Endothelial cell of umbilical vein (primary cell): ENCODE data around the gene ULK1.

Experiments used
- CTCF ChIP-seq, 2 donors: IDR thresholded peaks; 1 replicate in 1 of 2; 2 replicates in 1 of 2; pipeline ENCODE4 v1.5.1; 2011; ENCODE audit warnings: low read length in 2 of 2, mild to moderate bottlenecking in 2 of 2, moderate library complexity in 2 of 2, control low read depth in 1 of 2, inconsistent platforms in 1 of 2, low read depth in 1 of 2; ENCODE audit not compliant: insufficient read depth in 1 of 2; ENCODE audit errors: extremely low read depth in 1 of 2
- JUN ChIP-seq: IDR thresholded peaks from 2 replicates; pipeline ENCODE4 v1.6.1; 2011; ENCODE audit warnings: borderline replicate concordance, low read depth; ENCODE audit not compliant: insufficient read length, insufficient read depth
- MYC ChIP-seq: IDR thresholded peaks from one replicate; pipeline ENCODE4 v1.6.1; 2011; ENCODE audit warnings: mild to moderate bottlenecking, low read depth, low read length
- POLR2A ChIP-seq: IDR thresholded peaks from 2 replicates; pipeline ENCODE4 v1.6.1; 2012; ENCODE audit warnings: low read depth, mild to moderate bottlenecking, control low read depth, low read length

- no peak for TF ChIP-seq MYC
- TF ChIP-seq CTCF (IDR thresholded peaks at IDR 0.05; ENCODE audit: extremely low read depth in 1 of 2, insufficient read depth in 1 of 2, low read depth in 1 of 2, low read length in 2 of 2) = no peak
- no peak for TF ChIP-seq JUN
- no peak for TF ChIP-seq POLR2A
These were observed 30.0 kb upstream of the ULK1 start for GRCh38 chr12:131864469-131864868.
